MM.1S (cell line): ENCODE results near the gene NCDN.

Source experiments
- CTCF ChIP-seq: fragments of 300-600 bp; sonication (generic); IDR thresholded peaks from 2 replicates; pipeline ENCODE4 v1.5.1; 2016; ENCODE audit warnings: antibody characterized with exemption, low read length, mixed read lengths
- EZH2 ChIP-seq: fragments of 300-600 bp; sonication (generic); optimal IDR thresholded peaks from 2 replicates; pipeline ENCODE3; 2017; ENCODE audit warnings: low read depth, mild to moderate bottlenecking, antibody characterized with exemption, low read length, mixed read lengths

GRCh38 chr1:35518183-35518582 lies 39.4 kb upstream of the NCDN start:
- no peak for TF ChIP-seq CTCF
- TF ChIP-seq EZH2 = no peak
